GM12878 (cell line): ENCODE results near the gene TMEM52. TPM values are rescaled to one million over a fixed set of nuclear protein-coding genes. Genes with fewer than 3 reads are reported as not detected.

Source experiments
- ATAC-seq: fragments of 200-7000 bp; cut with Tn5 transposase; 3 replicates; pipeline ENCODE4 v1.9.1; 2020; ENCODE audit warnings: mild to moderate bottlenecking, moderate library complexity
- BruUV-seq: library from RNA; stranded (reverse); fragments of 400-500 nt; replicated peaks from 2 replicates; lab custom pipeline; 2021; lab: Mats Ljungman, UMichigan
- CTCF ChIA-PET: fragments of 300-600 bp; sonication (Branson Sonifier 250); formaldehyde crosslinking; extraction: SDS; loops from one replicate; lab custom pipeline; 2021; ENCODE audit warnings: inconsistent platforms; lab: Yijun Ruan, JAX
- POLR2A ChIA-PET: fragments of 350-600 bp; formaldehyde crosslinking; extraction: SDS; loops from one replicate; lab custom pipeline; 2021; ENCODE audit warnings: inconsistent platforms; lab: Charles Lee
- RAD21 ChIA-PET: fragments of 300-600 bp; sonication (Branson Sonifier 250); formaldehyde crosslinking; loops from one replicate; lab custom pipeline; 2023; ENCODE audit warnings: antibody characterized with exemption; ENCODE audit not compliant: unreplicated experiment; lab: Charles Lee
- SMC1A ChIA-PET: fragments of 300-600 bp; sonication (Branson Sonifier 250); formaldehyde crosslinking; loops from one replicate; lab custom pipeline; 2023; ENCODE audit not compliant: unreplicated experiment, uncharacterized antibody; lab: Charles Lee
- DNase-seq: peaks from one replicate; pipeline ENCODE4 v3.0.0-alpha.2; 2011; ENCODE audit warnings: low read depth, low spot score
- FAIRE-seq: peaks from 3 replicates; lab custom pipeline; 2011; peaks lifted over from hg19 to GRCh38; lab: Jason Lieb, UNC
- H2AFZ ChIP-seq: 2 replicates; pipeline ENCODE4 v1.6.0; 2011; ENCODE audit warnings: low read depth, low read length, control low read depth; ENCODE audit not compliant: control insufficient read depth
- H3K27ac ChIP-seq: 2 replicates; pipeline ENCODE4 v1.5.1; 2011; ENCODE audit warnings: control low read depth; ENCODE audit not compliant: control insufficient read depth, insufficient read depth
- H3K27me3 ChIP-seq, 2 experiments: replicated peaks in 1 of 2; 2 replicates each; pipeline versions ENCODE4 v1.6.0 to v1.6.1; 2011; ENCODE audit warnings: low read length in 1 of 2; ENCODE audit not compliant: control insufficient read depth in 2 of 2, insufficient read depth in 2 of 2
- H3K36me3 ChIP-seq, 2 experiments: 2 replicates each; pipeline ENCODE4 v1.5.1; 2011; ENCODE audit warnings: low read length in 1 of 2; ENCODE audit not compliant: control insufficient read depth in 2 of 2, insufficient read depth in 2 of 2
- H3K4me1 ChIP-seq: 2 replicates; pipeline ENCODE4 v1.6.1; 2011; ENCODE audit warnings: mild to moderate bottlenecking, low read length, moderate library complexity, mixed read lengths; ENCODE audit not compliant: control insufficient read depth, insufficient read depth
- H3K4me2 ChIP-seq: 2 replicates; pipeline ENCODE4 v1.6.0; 2011; ENCODE audit warnings: control low read depth; ENCODE audit not compliant: control insufficient read depth, insufficient read depth
- H3K4me3 ChIP-seq: fragments of 200-600 bp; sonication (generic); 2 replicates; pipeline ENCODE4 v1.5.1; 2016
- H3K79me2 ChIP-seq: 2 replicates; pipeline ENCODE4 v1.6.0; 2011; ENCODE audit warnings: low read length; ENCODE audit not compliant: control insufficient read depth, insufficient read depth
- H3K9ac ChIP-seq: 2 replicates; pipeline ENCODE4 v1.8.0; 2011; ENCODE audit warnings: low read length, control low read depth, mixed read lengths; ENCODE audit not compliant: control insufficient read depth, insufficient read depth
- H3K9me3 ChIP-seq: replicated peaks from 3 replicates; pipeline ENCODE4 v1.5.1; 2011; ENCODE audit warnings: mild to moderate bottlenecking, low read length; ENCODE audit not compliant: control insufficient read depth, insufficient read depth
- H4K20me1 ChIP-seq: 2 replicates; pipeline ENCODE4 v1.6.0; 2011; ENCODE audit not compliant: control insufficient read depth, insufficient read depth
- CHD2 ChIP-seq: IDR thresholded peaks from 2 replicates; pipeline ENCODE4 v1.6.1; 2011; ENCODE audit warnings: low read depth, low read length, improper control_type of control experiment, borderline replicate concordance
- CREM ChIP-seq: IDR thresholded peaks from 2 replicates; pipeline ENCODE4 v1.6.1; 2014; ENCODE audit warnings: antibody characterized with exemption, low read depth
- EP300 ChIP-seq, 2 experiments: fragments of 150-350 bp in 1 of 2; IDR thresholded peaks; 2 replicates each; pipeline ENCODE4 v1.6.1; 2011 to 2012; ENCODE audit warnings: low read depth in 2 of 2, low read length in 2 of 2, borderline replicate concordance in 1 of 2, improper control_type of control experiment in 1 of 2, inconsistent platforms in 1 of 2; ENCODE audit not compliant: control insufficient read depth in 1 of 2
- HCFC1 ChIP-seq: fragments of 150-350 bp; IDR thresholded peaks from 2 replicates; pipeline ENCODE4 v1.6.1; 2014; ENCODE audit warnings: low read length
- JUNB ChIP-seq: IDR thresholded peaks from 2 replicates; pipeline ENCODE4 v1.6.1; 2016; ENCODE audit warnings: antibody characterized with exemption, mild to moderate bottlenecking
- NFXL1 ChIP-seq: fragments of 450-650 bp; IDR thresholded peaks from 2 replicates; pipeline ENCODE4 v1.6.1; 2017; ENCODE audit warnings: antibody characterized with exemption, mild to moderate bottlenecking, borderline replicate concordance
- POLR2A ChIP-seq: IDR thresholded peaks from 2 replicates; pipeline ENCODE4 v1.6.1; 2011; ENCODE audit warnings: low read depth, mild to moderate bottlenecking, low read length
- PRDM15 ChIP-seq: fragments of 450-650 bp; formaldehyde crosslinking; IDR thresholded peaks from 2 replicates; pipeline ENCODE4 v1.4.0; 2020; ENCODE audit warnings: mild to moderate bottlenecking, moderate library complexity
- SP1 ChIP-seq: IDR thresholded peaks from one replicate; pipeline ENCODE4 v1.6.1; 2011; ENCODE audit warnings: low read depth, low read length
- SREBF1 ChIP-seq: IDR thresholded peaks from 2 replicates; pipeline ENCODE4 v1.6.1; 2012; ENCODE audit warnings: mild to moderate bottlenecking, low read length
- USF2 ChIP-seq: IDR thresholded peaks from 2 replicates; pipeline ENCODE4 v1.6.1; 2011; ENCODE audit warnings: low read depth, low read length, improper control_type of control experiment, borderline replicate concordance
- ZBED1 ChIP-seq: IDR thresholded peaks from 2 replicates; pipeline ENCODE4 v1.6.1; 2016; ENCODE audit warnings: borderline replicate concordance
- ZNF687 ChIP-seq: fragments of 450-650 bp; IDR thresholded peaks from 2 replicates; pipeline ENCODE4 v1.6.1; 2017; ENCODE audit warnings: mild to moderate bottlenecking, moderate library complexity
- WGBS: methylation state at CpG from one replicate; pipeline ENCODE4 v1.1.6; 2016; ENCODE audit warnings: low lambda C conversion rate; ENCODE audit not compliant: insufficient replicate concordance, insufficient coverage; ENCODE audit errors: missing lambda C conversion rate; 5-methylcytosine and 5-hydroxymethylcytosine counted together
- in situ Hi-C: fragments of 300-500 bp; cut with MboI; formaldehyde crosslinking; loops from 9 replicates; pipeline ENCODE4 v1.14.3; 2018; ENCODE audit warnings: mixed read lengths
- intact Hi-C: fragments of 100-400 bp; cut with micrococcal nuclease; formaldehyde crosslinking; loops from one replicate; pipeline ENCODE4 v1.14.2; 2022; ENCODE audit not compliant: unreplicated experiment
- polyA plus RNA-seq, 11 experiments: library from polyadenylated mRNA; depleted of rRNA in 4 of 11; unstranded in 6 of 11; stranded (reverse) in 5 of 11; fragments of >200 nt; fragmentation: Nextera tagmentation in 4 of 11; fragmentation: Illumina TruSeq in 1 of 11; extraction: Ambion mirVana in 4 of 11; extraction: Trizol in 1 of 11; gene quantifications; 1 replicate in 1 of 11; 2 replicates in 10 of 11; pipeline versions ENCODE4 v1.2.1 to v1.2.3, GENCODE V29; 2011 to 2016; ENCODE audit warnings: inconsistent platforms in 2 of 11, missing spikeins in 2 of 11, low read depth in 1 of 11
- total RNA-seq, 4 experiments: library from RNA; depleted of rRNA in 3 of 4; stranded (reverse); fragments of >200 nt in 3 of 4; fragmentation: Illumina TruSeq in 1 of 4; extraction: Trizol in 1 of 4; gene quantifications; 2 replicates each; pipeline versions ENCODE4 v1.2.1 to v1.2.3, GENCODE V29; 2013 to 2021

Gene TMEM52
- total and polyA plus RNA-seq, 10 of the 15 experiments (the other 5 are each of a cell fraction or from before 2014, with no cell fraction given), result 0.17 to 0.33 (median 0.24) TPM; not detected in 7

- SMC1A ChIA-PET, result no interaction called here
- H3K36me3 ChIP-seq, result no peaks in the 10 kb centered on the region
- H3K9me3 ChIP-seq, result no peaks in the 10 kb centered on the region
- TF ChIP-seq PRDM15 (CRISPR knock-in tag) (no peak), USF2 (no peak), CHD2 (no peak), SP1 (no peak), HCFC1 (no peak), EP300 (IDR thresholded peaks at IDR 0.05; ENCODE audit: borderline replicate concordance in 1 of 2, control insufficient read depth in 1 of 2, low read depth in 2 of 2, low read length in 2 of 2) (no peak), ZBED1 (no peak), POLR2A (no peak), SREBF1 (no peak), CREM (no peak), NFXL1 (no peak), ZNF687 (no peak), JUNB (no peak)
- TF ChIP-seq, all 136 proteins: peak for 0
- no peak for FAIRE-seq
- Histone ChIP-seq H3K27ac (no peak overlapping the region), H2AFZ (peak overlapping the region; percentile 78; the same call in 1 of the 2 replicates), H3K4me3 (peak overlapping the region; percentile 60; the same call in 1 of the 2 replicates), H3K27me3 (peaks cover 0 to 2% of the 10 kb centered on the region in 2 experiments; a peak in 1 of 4 replicates), H3K4me1 (peaks cover 7% of the 10 kb centered on the region), H3K79me2 (no peaks in the 10 kb centered on the region), H4K20me1 (no peaks in the 10 kb centered on the region), H3K4me2 (peak overlapping the region; percentile 98), H3K9ac (no peak overlapping the region)
- no peak for DNase-seq
- ChIA-PET CTCF (no interaction called here), RAD21 (no interaction called here), POLR2A (no interaction called here)
- 58% methylated on average over 46 of the region's 46 CpGs for WGBS
- intact Hi-C loops, result no loop called here
- no TSS peak for BruUV-seq
- in situ Hi-C loops, result no loop called here
- no peak for ATAC-seq
Measured at GRCh38 chr1:1917995-1918900, 831 bp downstream of the TMEM52 start.
